ENCODE results near the gene NFATC1.

DNA sequence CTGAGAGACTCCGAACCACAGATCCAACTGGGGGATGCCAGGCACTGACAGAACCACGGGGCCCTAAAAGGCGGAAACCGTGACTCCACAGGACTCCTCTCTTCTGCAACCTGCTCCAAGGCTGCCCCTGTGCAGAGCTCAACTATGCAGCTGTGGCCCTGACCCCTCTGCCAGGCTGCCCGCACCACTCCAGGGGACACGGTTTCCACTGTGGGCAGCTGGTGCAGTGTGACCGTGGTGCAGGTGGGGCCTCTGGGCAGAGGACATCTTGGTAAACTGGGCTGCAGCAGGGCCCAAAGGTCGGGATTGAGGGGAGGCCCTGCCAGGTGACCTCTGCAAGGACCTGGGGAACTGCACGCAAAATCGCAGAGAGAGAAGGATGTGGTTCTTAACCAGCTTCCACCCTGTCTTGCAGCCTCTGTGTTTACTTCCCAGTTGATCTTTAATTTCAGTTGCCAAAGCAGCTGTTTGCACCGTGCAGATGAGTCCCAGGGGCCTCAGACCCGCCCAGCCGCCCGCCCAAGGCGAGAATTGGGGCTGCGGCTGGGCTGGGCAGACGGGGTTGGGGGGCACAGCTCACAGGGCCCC, 179.3 kb downstream of the NFATC1 start:
- TF ChIP-seq EZH2 (IDR thresholded peaks at IDR 0.05; ENCODE audit: insufficient read depth, poor library complexity, severe bottlenecking) (no peak), EZH2phosphoT487 (IDR thresholded peaks at IDR 0.05; ENCODE audit: insufficient read depth, low read depth) (no peak)
